Dermis microvascular lymphatic vessel endothelial cell (primary cell): ENCODE measurements around the gene ZFR2. TPM values are rescaled to one million over a fixed set of nuclear protein-coding genes. Genes with fewer than 3 reads are reported as not detected.

Experiments
- DNase-seq, 2 donors: peaks; one replicate each; pipeline versions ENCODE4 v3.0.0 to v3.0.0-alpha.2; 2010; ENCODE audit warnings: low read depth in 2 of 2
- total RNA-seq: library from RNA; depleted of rRNA; stranded (reverse); fragments of >200 nt; gene quantifications from 2 replicates; pipeline ENCODE4 v1.2.1, GENCODE V29; 2014

Gene ZFR2
- total RNA-seq, 1 donor from 2014 or later, result 0.13 TPM

DNA sequence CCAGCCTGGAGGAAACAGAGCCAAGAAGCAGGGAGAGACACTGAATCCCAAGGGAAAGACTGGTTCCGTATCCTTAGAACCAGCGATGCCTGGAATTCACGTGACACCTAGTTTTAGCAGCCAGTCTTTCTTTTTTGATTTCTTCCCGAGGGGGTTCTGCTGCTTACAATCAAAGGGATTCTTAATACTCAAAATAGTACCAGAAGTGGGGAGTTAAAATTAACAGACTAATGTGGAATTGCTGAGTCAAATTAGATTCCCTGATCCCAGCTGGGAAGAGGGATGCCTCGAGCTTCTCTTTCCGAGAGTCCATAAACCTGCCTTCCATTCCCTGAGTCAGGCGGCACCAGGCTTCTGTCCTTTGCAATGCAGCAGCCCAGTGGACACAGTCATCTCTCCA lies 77.9 kb downstream of the ZFR2 start:
- no peak for DNase-seq

DNA sequence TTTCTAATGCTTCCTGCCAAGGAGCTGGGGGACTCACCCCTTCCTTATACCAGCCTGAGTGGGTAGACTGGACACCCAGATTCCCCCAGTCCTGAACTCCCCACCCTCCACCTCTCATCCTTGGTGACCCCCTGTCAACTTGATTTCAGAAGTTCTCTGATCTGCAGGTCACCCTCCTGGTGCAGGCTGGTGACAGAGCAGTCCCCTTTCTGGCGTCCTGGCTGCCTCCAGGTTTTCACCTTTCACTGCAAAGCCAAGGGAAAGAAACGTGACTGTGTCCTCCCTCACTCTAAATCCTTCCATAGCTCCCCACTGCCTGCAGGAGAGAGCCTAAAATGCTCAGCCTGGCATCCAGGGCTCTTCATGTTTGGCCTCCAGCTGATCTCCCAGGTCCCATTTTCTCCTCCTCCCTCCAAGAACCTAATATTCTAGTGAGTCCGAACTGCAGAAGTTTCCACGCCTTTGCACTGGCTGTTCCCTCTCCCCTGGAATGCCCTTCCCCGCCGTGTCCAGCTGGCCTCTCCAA lies 78.6 kb downstream of the ZFR2 start:
- no peak for DNase-seq

DNA sequence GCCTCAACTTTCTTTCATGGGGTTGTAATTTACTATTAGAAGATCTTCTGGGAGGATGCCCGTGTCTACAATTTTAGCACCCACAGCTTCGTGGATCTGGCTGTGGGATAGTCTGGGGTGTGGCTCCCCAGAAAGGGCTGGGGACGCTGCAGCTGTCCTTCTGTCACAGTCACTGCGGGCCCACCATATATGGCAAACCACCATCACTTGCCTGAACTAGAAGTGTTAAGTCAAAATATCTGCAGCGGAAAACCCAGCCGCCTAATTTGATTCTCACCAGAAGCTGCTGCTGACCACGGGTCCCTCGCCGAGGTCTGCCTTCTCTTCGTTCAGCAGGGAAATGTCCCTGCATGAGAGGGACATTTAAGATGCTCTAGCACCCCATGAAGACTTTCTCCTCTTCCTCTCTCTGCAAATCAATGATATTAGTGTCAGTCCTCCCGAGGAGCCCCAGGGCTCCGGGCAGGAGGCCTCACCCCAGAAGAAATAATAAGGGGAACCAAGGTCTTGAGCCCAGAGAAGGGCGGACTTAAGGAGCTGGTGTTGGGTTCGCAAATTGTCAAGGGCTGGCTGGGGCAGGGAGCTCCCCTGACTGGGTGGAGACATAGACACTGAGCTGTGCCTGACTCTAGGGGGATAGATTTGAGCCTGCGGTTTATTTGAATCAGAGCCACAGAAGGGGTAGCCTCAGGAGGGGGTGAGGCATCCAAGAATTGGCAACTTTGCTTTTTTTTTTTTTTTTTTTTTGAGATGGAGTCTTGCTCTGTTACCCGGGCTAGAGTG lies 79.7 kb downstream of the ZFR2 start:
- DNase-seq, result no peak

DNA sequence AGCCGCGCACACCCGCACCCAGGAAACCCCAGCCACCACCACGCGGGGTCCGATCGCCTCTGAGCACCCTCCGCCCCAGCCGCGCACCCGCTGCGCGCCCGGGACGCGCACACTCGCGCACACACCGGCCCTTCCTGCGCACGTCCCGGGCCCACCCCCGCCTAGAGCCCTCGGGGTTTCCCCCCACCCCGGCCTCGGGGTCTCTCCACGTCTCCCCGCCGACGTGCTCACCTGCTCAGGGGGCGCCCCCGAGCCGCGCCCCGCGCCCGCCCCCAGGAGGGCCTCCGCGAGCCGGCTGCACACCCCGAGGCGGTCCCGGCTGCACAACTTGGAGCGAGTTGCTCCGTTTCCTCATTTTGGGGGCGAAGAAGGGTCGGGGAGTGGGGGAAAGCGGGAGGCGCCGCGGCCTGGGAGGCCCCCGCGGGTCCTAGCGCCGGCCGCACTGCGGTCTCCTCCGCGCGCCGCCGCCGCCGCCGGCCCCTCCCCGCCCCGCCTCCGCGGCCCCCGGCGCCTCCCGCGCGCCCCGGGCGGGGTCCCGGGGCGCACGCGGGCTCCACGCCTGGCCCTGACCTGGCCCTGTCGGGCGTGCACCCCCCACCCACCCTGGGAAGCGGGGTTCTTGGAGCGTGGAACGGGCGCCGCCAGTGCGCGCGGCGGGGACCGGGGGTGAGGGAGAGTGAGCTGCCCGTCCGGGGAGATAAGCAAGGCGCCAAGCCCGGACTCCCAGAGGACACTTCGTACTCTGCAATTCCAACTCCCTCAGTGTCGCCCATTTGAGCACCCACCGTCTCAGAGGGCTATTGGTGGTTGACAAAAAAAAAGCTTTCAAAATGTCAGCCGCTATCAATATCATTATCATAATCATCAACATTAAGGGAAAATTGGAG lies 82.7 kb downstream of the ZFR2 start, which contains the start of gene MATK:
MATK (minus strand) TSS at position 444 of the 887 bp plus-strand sequence. CDS start 1,246 bp downstream, outside the sequence.
- DNase-seq, result no peak

- DNase-seq, result no peak
Measured at GRCh38 chr19:3785451-3785937, 83.3 kb downstream of the ZFR2 start.

DNA sequence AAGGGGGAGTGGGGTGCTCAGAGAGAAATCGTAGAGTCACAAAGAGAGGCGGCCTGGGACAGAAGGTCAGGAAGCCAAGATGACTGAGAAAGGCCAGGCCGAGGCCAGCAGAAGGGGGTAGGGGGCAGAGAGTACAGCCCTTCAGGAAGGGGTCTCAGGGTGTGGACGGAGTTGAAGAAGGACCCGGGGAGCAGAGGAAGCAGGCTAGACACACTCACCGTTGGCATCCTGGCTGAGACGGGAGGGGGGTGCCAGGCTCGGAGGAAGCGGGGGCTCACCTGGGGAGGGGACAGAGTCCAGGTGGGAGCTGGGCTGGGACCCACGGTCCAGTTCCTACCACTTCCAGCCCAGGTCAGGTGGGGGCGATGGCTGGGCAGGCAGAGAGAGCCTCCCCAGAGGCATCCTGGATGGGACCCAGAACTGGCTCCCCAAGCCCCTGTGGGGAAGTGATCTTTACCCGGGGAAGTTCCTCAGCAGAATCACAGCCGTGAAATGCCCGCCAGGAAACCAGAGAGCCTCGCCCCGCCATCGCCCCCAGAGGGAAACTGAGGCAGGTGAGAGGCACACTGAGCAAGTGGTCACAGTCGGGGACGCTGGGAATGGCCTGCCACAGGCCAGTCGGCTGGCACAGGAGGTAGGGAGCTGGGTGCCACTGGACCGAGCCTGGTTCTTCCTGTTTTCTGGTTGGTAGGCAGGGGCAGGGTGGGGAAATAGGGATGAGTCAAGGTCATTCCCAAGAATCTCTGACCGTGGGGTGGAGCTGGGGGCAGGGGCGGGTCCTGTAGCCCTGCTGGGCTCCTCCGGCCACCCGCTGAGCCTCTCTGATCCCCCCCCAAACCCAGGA lies 84.0 kb downstream of the ZFR2 start:
- no peak for DNase-seq

DNA sequence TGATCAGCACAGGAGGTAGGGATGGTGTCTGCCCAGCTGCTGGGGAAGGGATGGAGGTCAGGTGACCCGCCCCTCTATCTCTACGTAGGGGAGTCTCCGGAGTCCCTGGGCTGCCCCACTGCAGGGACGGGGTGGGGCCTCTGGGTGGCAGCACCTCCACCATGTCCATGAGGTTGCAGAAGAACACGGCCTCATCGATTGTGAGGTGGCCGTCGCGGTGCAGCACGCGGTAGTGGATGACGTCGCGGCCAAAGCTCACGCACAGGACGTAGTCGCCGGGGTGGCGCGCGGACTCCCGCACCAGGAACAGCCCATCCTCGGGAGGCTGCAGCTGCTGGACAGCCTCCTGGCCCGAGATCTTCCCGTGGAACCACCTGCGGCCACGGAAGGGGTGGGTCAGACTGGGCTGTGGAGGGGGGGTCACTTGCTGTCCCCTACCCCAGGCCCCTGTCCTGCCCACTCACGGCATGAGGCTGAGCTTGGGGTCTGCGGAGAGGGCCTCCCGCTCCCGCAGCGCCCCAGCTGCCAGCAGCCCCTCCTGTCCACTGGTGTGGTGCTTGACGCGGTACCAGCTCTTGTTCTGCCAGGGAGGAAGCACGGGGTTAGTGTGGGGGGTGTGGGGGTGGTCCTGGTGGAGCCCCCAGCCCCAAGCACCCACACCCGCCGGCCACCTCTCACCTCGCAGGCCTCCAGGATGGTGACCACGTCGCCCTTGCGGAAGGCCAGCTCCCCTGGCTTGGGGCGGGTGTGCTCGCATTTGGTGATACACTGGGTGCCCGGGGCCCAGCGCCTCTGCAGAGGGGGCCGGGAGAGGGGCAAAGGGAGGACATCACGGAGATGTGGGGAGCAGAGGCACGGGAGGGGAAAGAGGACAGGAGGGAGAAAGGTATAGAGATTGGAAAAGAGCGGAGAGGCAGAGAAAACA lies 84.9 kb downstream of the ZFR2 start:
- peak in 1 of 2 donors; percentile 14 for DNase-seq

GRCh38 chr19:3782903-3783302 lies 85.9 kb downstream of the ZFR2 start:
- DNase-seq, result no peak

GRCh38 chr19:3782330-3782729 lies 86.5 kb downstream of the ZFR2 start:
- no peak for DNase-seq

- no peak for DNase-seq
Measured at GRCh38 chr19:3781603-3782002, 87.2 kb downstream of the ZFR2 start.

GRCh38 chr19:3780786-3781304 lies 88.0 kb downstream of the ZFR2 start:
- no peak for DNase-seq

GRCh38 chr19:3778899-3779723 lies 89.7 kb downstream of the ZFR2 start:
- DNase-seq, result no peak

DNA sequence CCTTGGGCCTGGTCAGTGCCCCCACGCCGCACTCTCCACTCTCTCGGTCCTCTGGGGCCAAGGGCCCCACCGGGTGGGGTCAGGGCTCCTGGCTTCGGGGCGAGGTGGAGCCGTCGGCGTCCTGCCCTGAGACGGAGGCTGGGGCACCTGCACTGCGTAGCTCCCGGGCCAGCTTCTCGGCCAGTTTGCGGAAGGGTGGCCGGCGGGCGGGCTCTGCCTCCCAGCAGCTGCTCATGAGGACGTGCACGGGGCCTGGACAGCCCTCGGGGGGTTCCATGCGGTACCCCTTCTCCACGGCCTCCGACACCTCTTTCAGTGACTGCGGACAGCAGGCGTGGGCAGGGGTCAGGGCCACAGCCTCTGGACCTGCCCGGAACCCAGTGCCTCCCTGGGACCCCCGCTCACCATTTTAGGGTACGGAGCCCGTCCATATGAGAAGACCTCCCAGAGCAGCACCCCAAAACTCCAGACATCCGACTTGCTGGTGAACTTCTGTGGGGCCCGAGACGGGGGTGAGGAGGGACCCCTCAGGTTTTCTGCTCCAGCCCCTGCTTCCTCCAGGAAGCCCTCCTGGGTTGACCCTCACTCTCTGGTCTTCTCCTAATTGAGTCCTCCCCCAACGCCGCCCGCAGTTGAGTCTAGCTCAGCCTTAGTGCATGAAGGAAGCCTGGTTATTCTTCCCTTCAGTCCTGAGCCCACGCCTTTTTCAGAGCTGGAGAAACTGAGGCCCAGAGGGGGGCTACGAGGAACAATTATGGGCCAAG lies 90.6 kb downstream of the ZFR2 start:
- no peak for DNase-seq

DNA sequence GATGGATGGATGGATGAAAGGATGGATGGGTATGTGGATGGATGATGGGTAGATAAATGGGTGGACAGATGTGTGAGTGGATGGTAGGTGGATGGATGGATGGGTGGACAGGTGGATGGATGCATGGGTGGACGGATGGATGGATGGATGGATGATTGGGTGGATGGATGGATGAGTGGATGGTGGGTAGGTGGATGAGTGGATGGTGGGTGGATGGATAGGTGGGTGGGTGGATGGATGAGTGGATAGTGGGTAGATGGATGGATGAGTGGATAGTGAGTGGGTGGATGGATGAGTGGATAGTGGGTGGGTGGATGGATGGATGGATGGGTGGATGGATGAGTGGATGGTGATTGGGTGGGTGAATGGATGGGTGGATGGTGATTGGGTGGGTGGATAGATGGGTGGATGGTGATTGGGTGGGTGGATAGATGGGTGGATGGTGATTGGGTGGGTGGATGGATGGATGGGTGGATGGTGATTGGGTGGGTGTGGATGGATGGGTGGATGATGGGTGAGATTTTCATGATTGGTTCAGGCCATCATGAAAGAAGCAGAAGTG lies 92.3 kb downstream of the ZFR2 start:
- DNase-seq, result no peak

GRCh38 chr19:3775831-3776230 lies 93.0 kb downstream of the ZFR2 start:
- DNase-seq, result no peak

DNA sequence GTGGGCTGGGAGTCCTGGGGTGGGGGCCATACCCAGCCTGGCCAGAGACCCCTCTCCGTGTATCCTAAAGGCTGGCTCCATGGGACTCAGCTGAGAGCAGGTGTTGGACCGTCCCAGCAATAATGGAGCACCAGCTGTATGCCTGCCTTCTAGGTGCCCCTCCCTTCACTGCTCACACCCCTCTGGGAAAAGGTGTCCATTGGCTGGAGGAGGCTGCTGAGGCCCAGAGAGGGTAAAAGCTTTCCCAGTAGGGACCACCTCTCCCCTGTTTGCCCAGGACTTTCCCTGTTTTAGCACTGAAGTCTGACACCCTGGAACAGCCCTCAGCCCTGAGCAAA lies 93.5 kb downstream of the ZFR2 start:
- DNase-seq, result no peak

DNA sequence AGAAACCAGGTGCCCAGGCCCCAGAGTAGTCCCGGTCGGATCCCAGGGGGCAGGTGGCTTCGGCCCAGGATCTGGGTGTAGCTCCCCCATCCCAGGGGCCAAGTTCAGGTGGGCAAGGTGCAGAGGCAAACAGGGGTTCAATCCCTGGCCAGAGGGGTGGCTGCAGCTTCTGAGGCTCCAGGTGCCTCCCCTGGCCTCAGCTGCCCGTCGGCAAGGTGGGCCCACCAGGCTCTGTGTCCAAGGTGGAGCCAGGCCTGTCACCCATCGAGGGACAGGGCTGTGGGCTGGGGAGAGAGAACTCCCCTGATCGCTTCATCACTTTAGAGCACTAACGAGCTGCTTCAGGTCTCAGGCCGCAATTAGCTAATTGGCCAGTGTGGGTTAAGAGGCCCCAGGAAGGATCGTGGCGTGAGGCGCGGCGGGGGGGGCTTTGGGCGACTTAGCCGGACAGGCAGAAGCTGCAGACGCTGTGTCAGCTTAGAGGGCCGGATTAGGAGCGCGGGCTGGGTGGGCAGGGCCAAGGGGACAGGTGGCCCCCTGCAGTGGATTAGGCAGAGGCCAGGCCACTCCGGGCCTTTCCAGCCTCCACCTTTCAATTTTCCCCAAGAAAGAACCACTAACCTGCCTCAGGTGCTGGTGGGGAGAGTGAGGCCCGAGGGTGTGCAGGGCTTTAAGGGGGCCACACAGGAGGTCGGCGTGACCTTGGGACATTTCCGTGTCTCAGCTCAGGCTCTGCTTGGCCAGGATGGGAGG lies 94.0 kb downstream of the ZFR2 start:
- no peak for DNase-seq
